GM18498 (cell line): ENCODE data around the gene WBP1L.
"Not testable (repeated sequence)": the region's sequence is repeated elsewhere in the genome, so short reads cannot be mapped to it uniquely, and the experiment has no call there.

Experiments used
- ATAC-seq: cut with Tn5 transposase; IDR thresholded peaks from one replicate; pipeline ENCODE4 v1.9.1; 2021; ENCODE audit warnings: mild to moderate bottlenecking, moderate library complexity; ENCODE audit not compliant: unreplicated experiment

Gene WBP1L

GRCh38 chr10:102758240-102758932, 14.6 kb downstream of the WBP1L start:
- ATAC-seq = no peak

GRCh38 chr10:102758933-102759262, 15.2 kb downstream of the WBP1L start:
- not testable (repeated sequence) for ATAC-seq

- ATAC-seq = no peak
Observed at GRCh38 chr10:102759497-102760210, 15.9 kb downstream of the WBP1L start.

- ATAC-seq = no peak
Observed at GRCh38 chr10:102761981-102762380, 18.2 kb downstream of the WBP1L start.

GRCh38 chr10:102762401-102763015, 18.8 kb downstream of the WBP1L start:
- no peak for ATAC-seq

GRCh38 chr10:102763037-102763607, 19.4 kb downstream of the WBP1L start:
- no peak for ATAC-seq

GRCh38 chr10:102764470-102765161, 20.9 kb downstream of the WBP1L start:
- ATAC-seq = no peak

- no peak for ATAC-seq
Observed at GRCh38 chr10:102765336-102765735, 21.6 kb downstream of the WBP1L start.

GRCh38 chr10:102767428-102768160, 23.8 kb downstream of the WBP1L start:
- ATAC-seq = no peak

- ATAC-seq = no peak
Observed at GRCh38 chr10:102769375-102770107, 25.8 kb downstream of the WBP1L start.

GRCh38 chr10:102770108-102770482, 26.3 kb downstream of the WBP1L start:
- ATAC-seq = no peak

GRCh38 chr10:102770792-102771191, 27.0 kb downstream of the WBP1L start:
- no peak for ATAC-seq

GRCh38 chr10:102773320-102773719, 29.6 kb downstream of the WBP1L start:
- no peak for ATAC-seq

- no peak for ATAC-seq
Observed at GRCh38 chr10:102773986-102774385, 30.2 kb downstream of the WBP1L start.

- ATAC-seq = no peak
Observed at GRCh38 chr10:102775201-102775934, 31.6 kb downstream of the WBP1L start.

- ATAC-seq = no peak
Observed at GRCh38 chr10:102775935-102776669, 32.4 kb downstream of the WBP1L start.

- no peak for ATAC-seq
Observed at GRCh38 chr10:102776779-102777456, 33.2 kb downstream of the WBP1L start.
